ENCODE results near the gene CCDC88B.
"Not testable (repeated sequence)": the region's sequence is repeated elsewhere in the genome, so short reads cannot be mapped to it uniquely, and the experiment has no call there.

CCDC88B gene

DNA sequence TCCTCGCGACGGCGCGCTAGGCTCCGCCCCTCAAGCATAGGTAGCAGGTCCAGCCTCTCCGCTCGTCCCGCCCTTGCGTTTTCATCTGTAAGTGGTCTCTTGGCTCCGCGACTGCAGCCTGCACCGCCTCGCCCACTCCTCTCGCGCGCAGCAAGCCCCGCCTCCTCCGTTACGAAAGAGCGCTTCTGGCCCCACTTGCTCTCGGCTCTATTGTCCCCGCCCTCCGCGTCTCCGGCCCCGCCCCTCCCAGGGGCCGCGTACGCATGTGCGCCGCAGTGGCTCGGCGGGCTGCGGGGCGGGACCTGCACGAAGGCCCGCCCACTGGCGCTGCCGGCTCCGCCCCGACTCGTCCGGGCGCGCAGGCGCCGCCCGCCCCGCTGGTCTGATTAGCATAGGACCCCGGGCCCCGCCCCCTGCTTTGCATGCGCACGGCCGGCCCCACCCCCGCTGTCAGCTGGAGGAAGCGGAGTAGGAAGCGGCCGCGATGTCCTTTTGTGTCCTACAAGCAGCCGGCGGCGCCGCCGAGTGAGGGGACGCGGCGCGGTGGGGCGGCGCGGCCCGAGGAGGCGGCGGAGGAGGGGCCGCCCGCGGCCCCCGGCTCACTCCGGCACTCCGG lies 34.8 kb upstream of the CCDC88B start, which contains the start of gene ESRRA:
Gene ESRRA (plus strand): TSS at position 450 of the 616 bp plus-strand sequence. CDS start 1,656 bp downstream, outside the sequence.
- peaks cover 0 to 13% (median 7%) of the 10 kb centered on the region in 5 experiments for H3K27me3 ChIP-seq (replicated peaks in 2 of 5; ENCODE audit: control insufficient read depth in 4 of 5, insufficient read depth in 5 of 5, low read length in 4 of 5)
- peaks cover 7 to 37% (median 33%) of the 10 kb centered on the region in 4 experiments for H3K4me1 ChIP-seq (ENCODE audit: control extremely low read depth in 1 of 4, control insufficient read depth in 4 of 4, insufficient read depth in 4 of 4, low read length in 3 of 4)
- ChIA-PET CTCF (interaction anchor here (0.8 to 5.4 kb wide), 18 partner anchors 11 to 108 kb away, joined by 3 to 123 read pairs (median 5); partner anchors contain the start of genes BAD, DNAJC4, FERMT3 and FKBP2), POLR2A (interaction anchor here (0.6 to 2.5 kb wide), 6 partner anchors 12 to 101 kb away, joined by 3 to 26 read pairs (median 10); partner anchors contain the start of genes FERMT3, PRDX5 and TRMT112)
- under 1% methylated on average over 57 of the region's 81 CpGs for WGBS (ENCODE audit: insufficient coverage)
- DNase-seq = peak; percentile 95 to 99 (median 99)
- peaks cover 0 to 5% (median 2%) of the 10 kb centered on the region in 4 experiments for H3K36me3 ChIP-seq (ENCODE audit: control insufficient read depth in 4 of 4, insufficient read depth in 4 of 4, low read length in 3 of 4)
- H3K4me3 ChIP-seq (ENCODE audit: control insufficient read depth in 1 of 7, extremely low read depth in 1 of 7, insufficient read depth in 4 of 7, low read depth in 2 of 7, low read length in 6 of 7) = peak within 1 kb of the TSS; percentile 58 to 92 (median 78)
- peak within 1 kb of the TSS; percentile 40 to 82 for H3K27ac ChIP-seq (ENCODE audit: insufficient read depth in 1 of 2, low read depth in 1 of 2, low read length in 2 of 2, poor library complexity in 1 of 2, severe bottlenecking in 2 of 2)
- H3K9me3 ChIP-seq (ENCODE audit: control extremely low read depth in 1 of 5, control insufficient read depth in 4 of 5, insufficient read depth in 2 of 5, low read depth in 1 of 5, low read length in 4 of 5) = no peaks in the 10 kb centered on the region

DNA sequence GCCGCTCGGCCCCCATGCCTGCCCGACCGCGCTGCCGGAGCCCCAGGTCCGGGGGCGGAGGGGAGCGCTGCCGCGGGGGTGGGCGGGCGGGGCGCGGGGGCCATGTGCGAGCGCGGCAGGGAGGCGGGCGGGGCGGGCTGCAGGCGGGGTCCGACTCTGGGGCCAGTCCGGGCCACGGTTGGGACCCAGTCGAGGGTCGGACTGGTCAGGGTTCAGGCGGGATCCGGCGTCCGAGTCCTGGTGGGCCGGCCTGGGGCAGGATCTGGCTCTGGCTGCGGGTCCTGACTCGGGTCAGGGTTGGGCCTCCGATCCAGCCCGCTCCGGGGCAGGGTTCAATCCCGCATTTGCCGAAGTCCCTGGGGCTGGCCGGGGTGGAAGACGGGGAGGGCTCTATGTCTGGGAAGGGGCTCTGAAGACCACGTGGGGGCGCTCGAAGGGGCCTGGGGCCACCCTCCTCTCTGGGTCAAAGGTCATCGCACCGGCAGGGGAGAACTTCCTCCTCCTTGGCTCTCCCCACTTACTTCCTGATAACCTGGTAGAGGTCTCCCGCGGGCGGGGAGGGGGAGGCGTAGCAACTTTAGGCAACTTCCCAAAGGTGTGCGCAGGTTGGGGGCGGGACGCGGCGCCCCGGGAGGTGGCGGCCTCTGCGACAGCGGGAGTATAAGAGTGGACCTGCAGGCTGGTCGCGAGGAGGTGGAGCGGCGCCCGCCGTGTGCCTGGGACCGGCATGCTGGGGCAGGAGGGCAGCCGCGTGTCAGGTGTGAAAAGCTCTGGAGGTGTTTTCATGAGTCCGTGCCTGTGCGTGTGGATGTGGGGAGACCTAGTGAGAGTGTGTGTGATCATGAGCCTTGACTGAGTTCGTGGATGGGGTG lies 34.1 kb upstream of the CCDC88B start:
- ChIA-PET POLR2A (interaction anchor here (1.3 to 2.5 kb wide), 3 partner anchors 12 to 99 kb away, joined by 7 to 26 read pairs (median 14); partner anchors contain the start of genes FERMT3, PRDX5 and TRMT112), CTCF (interaction anchor here (1.4 to 2.8 kb wide), 4 partner anchors 11 to 35 kb away, joined by 3 to 14 read pairs (median 13); partner anchors contain the start of genes PRDX5 and TRMT112)
- 0% methylated on average over 32 of the region's 71 CpGs for WGBS (ENCODE audit: insufficient coverage)
- DNase-seq = peak; percentile 58 to 71 (median 62)
- Histone ChIP-seq H3K9me3 (ENCODE audit: control extremely low read depth in 1 of 5, control insufficient read depth in 4 of 5, insufficient read depth in 2 of 5, low read depth in 1 of 5, low read length in 4 of 5) (no peaks in the 10 kb centered on the region), H3K27me3 (replicated peaks in 2 of 5; ENCODE audit: control insufficient read depth in 4 of 5, insufficient read depth in 5 of 5, low read length in 4 of 5) (peaks cover 0 to 6% (median 4%) of the 10 kb centered on the region in 5 experiments), H3K36me3 (ENCODE audit: control insufficient read depth in 4 of 4, insufficient read depth in 4 of 4, low read length in 3 of 4) (peaks cover 0 to 8% (median 2%) of the 10 kb centered on the region in 4 experiments), H3K4me1 (ENCODE audit: control extremely low read depth in 1 of 4, control insufficient read depth in 4 of 4, insufficient read depth in 4 of 4, low read length in 3 of 4) (peaks cover 7 to 30% (median 25%) of the 10 kb centered on the region in 4 experiments), H3K4me3 (ENCODE audit: control insufficient read depth in 1 of 7, extremely low read depth in 1 of 7, insufficient read depth in 4 of 7, low read depth in 2 of 7, low read length in 6 of 7) (peak overlapping the region; percentile 58 to 82 (median 72)), H3K27ac (ENCODE audit: insufficient read depth in 1 of 2, low read depth in 1 of 2, low read length in 2 of 2, poor library complexity in 1 of 2, severe bottlenecking in 2 of 2) (peak overlapping the region in 1 of 2 experiments; percentile 60)

DNA sequence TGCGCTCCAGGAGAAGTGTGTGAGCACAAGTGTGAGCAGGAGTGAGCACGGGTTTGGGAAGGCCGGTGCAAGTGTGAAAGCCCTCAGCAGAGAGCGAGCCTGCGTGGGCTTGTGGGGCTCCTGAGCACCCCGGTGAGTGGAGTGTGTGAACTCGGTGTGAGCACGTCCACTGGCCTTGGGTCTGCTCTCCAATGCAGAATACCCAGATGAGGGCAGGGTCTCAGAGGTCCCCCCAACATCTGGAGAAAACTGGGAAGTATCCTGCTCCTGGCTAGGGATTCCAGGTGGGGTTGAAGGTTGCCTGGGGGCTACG lies 33.5 kb upstream of the CCDC88B start:
- peak overlapping the region in 1 of 2 experiments; percentile 60 for H3K27ac ChIP-seq (ENCODE audit: insufficient read depth in 1 of 2, low read depth in 1 of 2, low read length in 2 of 2, poor library complexity in 1 of 2, severe bottlenecking in 2 of 2)
- peaks cover 0 to 11% (median 2%) of the 10 kb centered on the region in 4 experiments for H3K36me3 ChIP-seq (ENCODE audit: control insufficient read depth in 4 of 4, insufficient read depth in 4 of 4, low read length in 3 of 4)
- WGBS (ENCODE audit: insufficient coverage) = 23% methylated on average over 9 of the region's 9 CpGs
- POLR2A ChIA-PET = no interaction called here
- H3K4me1 ChIP-seq (ENCODE audit: control extremely low read depth in 1 of 4, control insufficient read depth in 4 of 4, insufficient read depth in 4 of 4, low read length in 3 of 4) = peaks cover 7 to 26% (median 24%) of the 10 kb centered on the region in 4 experiments
- peak overlapping the region; percentile 58 to 82 (median 72) for H3K4me3 ChIP-seq (ENCODE audit: control insufficient read depth in 1 of 7, extremely low read depth in 1 of 7, insufficient read depth in 4 of 7, low read depth in 2 of 7, low read length in 6 of 7)
- CTCF ChIA-PET = interaction anchor here (1.4 to 2.7 kb wide), 3 partner anchors 10 to 34 kb away, joined by 3 to 14 read pairs (median 13); partner anchors contain the start of genes PRDX5 and TRMT112
- no peaks in the 10 kb centered on the region for H3K9me3 ChIP-seq (ENCODE audit: control extremely low read depth in 1 of 5, control insufficient read depth in 4 of 5, insufficient read depth in 2 of 5, low read depth in 1 of 5, low read length in 4 of 5)
- no peak for DNase-seq
- peaks cover 0 to 5% (median 3%) of the 10 kb centered on the region in 5 experiments for H3K27me3 ChIP-seq (replicated peaks in 2 of 5; ENCODE audit: control insufficient read depth in 4 of 5, insufficient read depth in 5 of 5, low read length in 4 of 5)

- DNase-seq = no peak
- Histone ChIP-seq H3K36me3 (ENCODE audit: control insufficient read depth in 4 of 4, insufficient read depth in 4 of 4, low read length in 3 of 4) (peaks cover 0 to 11% (median 2%) of the 10 kb centered on the region in 4 experiments), H3K9me3 (ENCODE audit: control extremely low read depth in 1 of 5, control insufficient read depth in 4 of 5, insufficient read depth in 2 of 5, low read depth in 1 of 5, low read length in 4 of 5) (no peaks in the 10 kb centered on the region), H3K4me3 (ENCODE audit: control insufficient read depth in 1 of 7, extremely low read depth in 1 of 7, insufficient read depth in 4 of 7, low read depth in 2 of 7, low read length in 6 of 7) (peak overlapping the region in 5 of 7 experiments; percentile 72 to 82 (median 77)), H3K27me3 (replicated peaks in 2 of 5; ENCODE audit: control insufficient read depth in 4 of 5, insufficient read depth in 5 of 5, low read length in 4 of 5) (peaks cover 0 to under 1% (median 0%) of the 10 kb centered on the region in 5 experiments), H3K4me1 (ENCODE audit: control extremely low read depth in 1 of 4, control insufficient read depth in 4 of 4, insufficient read depth in 4 of 4, low read length in 3 of 4) (peaks cover 7 to 26% (median 24%) of the 10 kb centered on the region in 4 experiments), H3K27ac (ENCODE audit: insufficient read depth in 1 of 2, low read depth in 1 of 2, low read length in 2 of 2, poor library complexity in 1 of 2, severe bottlenecking in 2 of 2) (peak overlapping the region in 1 of 2 experiments; percentile 60)
- ChIA-PET POLR2A (no interaction called here), CTCF (interaction anchor here (0.7 to 2.7 kb wide), 5 partner anchors 10 to 306 kb away, joined by 3 to 14 read pairs (median 4); partner anchors contain the start of genes PRDX5 and TRMT112)
- WGBS (ENCODE audit: insufficient coverage) = 96% methylated on average over 3 of the region's 15 CpGs
These were observed 33.0 kb upstream of the CCDC88B start for GRCh38 chr11:64306876-64307622.

GRCh38 chr11:64307795-64308194 lies 32.2 kb upstream of the CCDC88B start:
- H3K9me3 ChIP-seq (ENCODE audit: control extremely low read depth in 1 of 5, control insufficient read depth in 4 of 5, insufficient read depth in 2 of 5, low read depth in 1 of 5, low read length in 4 of 5); H3K27me3 ChIP-seq (replicated peaks in 2 of 5; ENCODE audit: control insufficient read depth in 4 of 5, insufficient read depth in 5 of 5, low read length in 4 of 5); H3K27ac ChIP-seq (ENCODE audit: insufficient read depth in 1 of 2, low read depth in 1 of 2, low read length in 2 of 2, poor library complexity in 1 of 2, severe bottlenecking in 2 of 2); H3K4me3 ChIP-seq (ENCODE audit: control insufficient read depth in 1 of 7, extremely low read depth in 1 of 7, insufficient read depth in 4 of 7, low read depth in 2 of 7, low read length in 6 of 7); POLR2A ChIA-PET; DNase-seq: not testable (repeated sequence)
- peaks cover 0 to 17% (median 5%) of the 10 kb centered on the region in 4 experiments for H3K36me3 ChIP-seq (ENCODE audit: control insufficient read depth in 4 of 4, insufficient read depth in 4 of 4, low read length in 3 of 4)
- WGBS (ENCODE audit: insufficient coverage) = 98% methylated on average over 5 of the region's 5 CpGs
- CTCF ChIA-PET = interaction anchor here (1.1 to 2.7 kb wide), 4 partner anchors 9 to 38 kb away, joined by 4 to 14 read pairs (median 8); partner anchors contain the start of genes PRDX5 and TRMT112
- peaks cover 7 to 26% (median 24%) of the 10 kb centered on the region in 4 experiments for H3K4me1 ChIP-seq (ENCODE audit: control extremely low read depth in 1 of 4, control insufficient read depth in 4 of 4, insufficient read depth in 4 of 4, low read length in 3 of 4)

DNA sequence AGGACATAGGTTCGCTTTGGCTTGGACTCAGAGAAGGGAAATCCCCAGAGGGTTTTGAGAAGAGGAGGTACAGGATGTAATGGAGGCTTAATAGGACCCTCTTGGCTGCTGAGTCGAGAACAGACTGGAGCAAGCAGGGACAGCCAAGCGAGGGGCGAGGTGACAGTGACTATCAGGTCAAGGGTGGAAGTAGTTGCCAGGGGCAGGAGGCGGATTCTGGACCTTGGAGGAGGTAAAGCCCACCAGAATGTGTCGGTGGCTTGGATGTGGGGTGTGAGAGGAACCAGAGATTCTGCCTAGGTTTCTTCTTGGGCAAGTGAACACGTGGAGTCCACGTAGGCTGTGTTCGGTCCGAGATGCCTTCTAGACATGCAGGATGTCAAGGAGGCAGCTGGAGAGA lies 27.1 kb upstream of the CCDC88B start:
- H3K4me3 ChIP-seq (ENCODE audit: control insufficient read depth in 1 of 7, extremely low read depth in 1 of 7, insufficient read depth in 4 of 7, low read depth in 2 of 7, low read length in 6 of 7) = no peak overlapping the region
- no peaks in the 10 kb centered on the region for H3K27me3 ChIP-seq (replicated peaks in 2 of 5; ENCODE audit: control insufficient read depth in 4 of 5, insufficient read depth in 5 of 5, low read length in 4 of 5)
- H3K36me3 ChIP-seq (ENCODE audit: control insufficient read depth in 4 of 4, insufficient read depth in 4 of 4, low read length in 3 of 4) = peaks cover 13 to 46% (median 19%) of the 10 kb centered on the region in 4 experiments
- no peak for DNase-seq
- peaks cover 0 to 18% (median 14%) of the 10 kb centered on the region in 4 experiments for H3K4me1 ChIP-seq (ENCODE audit: control extremely low read depth in 1 of 4, control insufficient read depth in 4 of 4, insufficient read depth in 4 of 4, low read length in 3 of 4)
- no peaks in the 10 kb centered on the region for H3K9me3 ChIP-seq (ENCODE audit: control extremely low read depth in 1 of 5, control insufficient read depth in 4 of 5, insufficient read depth in 2 of 5, low read depth in 1 of 5, low read length in 4 of 5)
- WGBS (ENCODE audit: insufficient coverage) = 98% methylated on average over 10 of the region's 10 CpGs
- ChIA-PET CTCF (interaction anchor here (0.9 to 8.7 kb wide), 3 partner anchors 19 to 40 kb away, joined by 3 to 133 read pairs (median 4); no protein-coding TSS in a partner anchor), POLR2A (no interaction called here)
- H3K27ac ChIP-seq (ENCODE audit: insufficient read depth in 1 of 2, low read depth in 1 of 2, low read length in 2 of 2, poor library complexity in 1 of 2, severe bottlenecking in 2 of 2) = no peak overlapping the region
